Stimulated activated CD4-positive, alpha-beta T cell treated with anti-CD3 and anti-CD28 coated beads, Interleukin-2, amount 100 ng/mL, for 48 hours (primary cell): Measurements from ENCODE around the gene LMF1.

ENCODE experiments used
- DNase-seq, 2 donors: peaks; one replicate each; pipeline ENCODE4 v3.0.0-alpha.2; 2020

The LMF1 gene

DNA sequence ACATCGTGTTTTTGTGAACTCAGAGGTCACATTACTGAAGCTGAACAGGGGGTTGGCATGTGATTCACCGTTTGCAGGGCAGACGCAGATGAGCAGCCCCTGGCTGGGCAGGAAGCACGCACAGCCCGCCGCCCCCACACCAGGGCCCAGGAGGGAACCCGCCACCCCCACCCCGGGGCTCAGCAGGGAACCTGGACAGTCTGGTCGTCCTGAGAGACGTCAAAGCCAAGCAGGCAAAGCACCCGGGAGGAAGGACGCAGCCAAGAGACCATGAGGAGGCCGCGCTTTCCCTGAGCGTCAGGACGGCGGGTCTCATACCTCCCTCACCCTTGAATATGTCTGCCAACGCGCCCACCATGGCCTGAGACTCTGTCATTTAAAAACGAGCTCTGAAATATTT is 60.6 kb downstream of the LMF1 start:
- no peak for DNase-seq

DNA sequence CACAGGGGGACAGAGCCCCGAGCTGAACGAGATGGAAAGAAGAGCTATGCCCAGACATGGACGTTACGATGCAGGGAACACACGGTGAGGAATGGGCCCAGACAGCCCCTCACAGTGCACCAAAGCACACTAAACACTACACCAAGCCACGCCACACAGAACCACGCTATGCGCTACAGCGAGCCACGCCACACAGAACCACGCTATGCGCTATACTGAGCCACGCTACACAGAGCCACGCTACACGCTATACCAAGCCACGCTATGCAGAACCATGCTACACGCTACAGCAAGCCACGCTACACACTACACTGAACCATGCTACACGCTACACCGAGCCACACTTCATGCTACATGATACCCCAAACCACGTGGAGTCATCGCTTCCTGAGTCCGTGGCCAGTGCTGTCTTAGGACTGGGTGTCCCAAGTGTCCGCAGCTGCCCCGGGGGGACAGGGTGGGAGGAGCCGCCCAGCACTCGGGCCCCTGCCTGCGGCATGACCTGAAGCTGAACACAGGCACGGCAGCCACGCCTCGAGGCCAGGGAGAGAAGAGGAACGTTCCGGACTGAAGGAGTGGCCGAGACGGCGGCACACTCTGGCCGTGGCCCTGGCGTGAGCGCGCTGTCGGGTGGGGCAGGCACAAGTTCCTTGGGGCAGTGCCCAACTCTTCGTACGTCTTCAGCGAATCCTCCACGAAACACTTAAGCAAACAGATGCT is 61.3 kb downstream of the LMF1 start:
- DNase-seq, result no peak

DNA sequence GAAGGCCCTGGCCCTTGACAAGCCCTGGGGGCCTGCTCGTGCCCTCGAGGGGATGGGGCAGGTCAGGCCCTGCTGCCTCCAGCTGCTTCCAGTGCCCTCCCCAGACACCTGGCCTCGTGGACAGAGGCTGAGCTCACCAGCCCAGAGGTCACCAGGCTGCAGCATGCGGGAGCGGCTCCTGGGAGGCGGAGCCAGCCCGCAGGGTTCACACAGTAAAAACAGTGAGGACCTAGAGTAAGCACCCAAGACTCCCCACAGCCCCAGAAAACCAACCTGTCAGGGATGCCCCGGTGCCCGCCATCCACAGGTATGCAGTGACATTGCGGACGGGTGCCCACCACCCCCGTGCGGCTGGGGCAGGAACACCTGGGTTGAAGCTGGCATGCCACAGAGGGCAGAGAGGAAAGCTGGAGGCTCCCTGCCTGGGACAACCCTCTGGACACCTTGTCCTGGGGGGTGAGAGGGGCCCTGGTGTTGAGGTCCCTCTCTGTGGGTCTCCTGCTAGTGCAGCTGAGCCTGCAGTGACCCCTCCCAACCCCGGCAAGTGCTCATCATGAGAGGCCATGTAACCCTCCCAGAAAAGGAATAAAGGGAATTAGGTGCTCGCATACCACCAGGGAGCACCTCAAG is 62.1 kb downstream of the LMF1 start:
- no peak for DNase-seq

DNA sequence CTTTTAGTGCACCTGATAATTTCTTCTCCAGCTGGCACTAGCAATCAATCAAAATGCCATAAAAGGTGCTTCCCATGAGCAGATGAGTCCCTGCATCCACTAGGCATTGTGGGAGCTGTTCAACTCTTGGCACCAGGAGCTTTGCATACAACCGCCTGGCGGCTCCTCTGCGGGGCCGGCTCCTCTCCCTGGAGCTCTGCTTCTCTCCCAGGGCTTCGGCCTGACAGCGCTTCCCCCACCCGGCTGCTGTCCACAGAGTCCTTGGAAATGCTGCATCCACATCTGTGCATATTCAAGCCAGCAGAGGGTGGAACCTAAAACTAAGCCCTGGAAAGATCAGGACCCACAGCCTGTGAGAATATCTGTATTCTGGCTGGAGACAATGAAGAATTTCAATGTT is 62.9 kb downstream of the LMF1 start:
- no peak for DNase-seq

DNA sequence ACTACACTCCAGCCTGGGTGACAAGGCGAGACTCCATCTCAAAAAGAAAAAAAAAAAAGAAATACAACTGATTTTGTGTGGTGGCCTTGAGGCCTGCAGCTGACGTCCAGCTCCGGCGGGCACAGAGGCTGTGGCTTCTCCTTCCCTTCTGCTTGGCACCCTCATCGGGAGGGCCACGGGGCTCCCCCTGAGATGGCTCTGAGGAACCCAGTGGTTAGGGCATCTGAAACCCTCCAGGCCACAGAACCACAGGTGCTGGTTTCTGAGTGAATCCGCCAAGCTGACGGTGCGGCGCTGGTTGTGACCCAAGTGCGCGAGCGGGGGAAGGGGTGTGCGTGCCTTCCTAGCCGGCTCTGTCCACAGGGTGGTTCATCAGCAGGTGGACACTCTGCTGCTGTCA is 63.4 kb downstream of the LMF1 start:
- no peak for DNase-seq

GRCh38 chr16:906296-906695 is 64.5 kb downstream of the LMF1 start:
- no peak for DNase-seq

DNA sequence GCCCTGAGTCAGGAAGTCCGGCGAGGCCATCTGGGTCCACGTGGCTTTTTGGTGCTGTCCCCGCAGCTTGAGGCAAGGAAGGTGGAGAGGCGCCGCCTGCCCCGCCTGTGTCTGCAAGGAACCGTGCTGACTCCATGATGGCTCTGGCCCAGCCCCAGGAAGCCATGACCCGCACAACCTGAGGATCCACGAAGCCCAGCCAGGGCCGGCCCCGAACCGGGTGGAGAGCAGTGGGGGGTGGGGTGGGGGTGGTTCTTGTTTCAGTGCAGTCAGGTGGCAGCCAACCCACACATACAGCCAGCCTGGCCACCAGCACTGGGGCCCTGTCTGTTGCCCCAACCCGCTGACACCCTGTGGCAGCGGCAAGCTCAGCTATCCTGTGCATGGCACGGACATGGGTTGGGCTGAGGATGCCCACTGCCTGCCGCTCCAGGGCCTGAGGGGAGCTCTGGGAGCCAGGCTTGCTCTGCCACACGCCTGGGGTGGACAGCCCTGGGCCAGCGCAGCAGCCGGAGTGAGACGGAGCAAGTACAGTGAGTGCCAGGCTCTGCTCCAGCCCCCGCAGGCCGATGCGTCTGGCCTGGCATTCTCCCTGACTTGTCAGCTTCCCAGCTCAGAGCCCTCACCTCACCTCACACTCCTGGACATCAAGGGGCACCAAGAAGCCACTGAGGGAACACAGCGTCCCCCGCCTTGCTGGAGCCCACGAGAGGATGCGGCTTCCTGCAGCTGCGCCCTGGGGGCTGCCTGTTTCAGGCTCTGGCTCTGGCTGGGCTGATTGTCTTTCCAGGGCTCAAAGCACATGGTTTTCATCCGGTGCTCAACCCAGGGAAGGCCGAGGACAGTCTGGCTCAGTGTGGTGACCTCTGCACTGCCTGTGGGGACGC is 68.8 kb downstream of the LMF1 start:
- DNase-seq, result no peak

GRCh38 chr16:901149-901548 is 69.6 kb downstream of the LMF1 start:
- DNase-seq, result no peak

DNA sequence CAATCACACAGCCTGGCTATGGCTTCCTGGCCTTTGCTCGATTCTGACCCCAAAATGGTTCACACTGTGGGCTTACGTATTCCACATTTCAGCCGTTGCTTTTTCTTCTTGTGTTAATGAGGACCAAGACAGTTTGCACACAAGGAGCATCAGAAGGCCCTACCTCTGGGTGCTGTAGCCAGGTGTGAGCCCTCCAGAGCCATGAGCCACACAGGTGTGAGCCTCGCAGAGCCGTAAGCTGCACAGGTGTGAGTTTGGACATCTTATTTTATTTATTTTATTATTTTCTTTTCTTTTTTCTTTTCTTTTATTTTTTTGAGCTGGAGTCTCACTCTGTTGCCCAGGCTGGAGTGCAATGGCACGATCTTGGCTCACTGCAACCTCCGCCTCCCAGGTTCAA is 70.6 kb downstream of the LMF1 start:
- DNase-seq, result no peak

- no peak for DNase-seq
Measured at GRCh38 chr16:899683-900060, 71.1 kb downstream of the LMF1 start.

- DNase-seq, result no peak
Measured at GRCh38 chr16:898761-899682, 71.8 kb downstream of the LMF1 start.

DNA sequence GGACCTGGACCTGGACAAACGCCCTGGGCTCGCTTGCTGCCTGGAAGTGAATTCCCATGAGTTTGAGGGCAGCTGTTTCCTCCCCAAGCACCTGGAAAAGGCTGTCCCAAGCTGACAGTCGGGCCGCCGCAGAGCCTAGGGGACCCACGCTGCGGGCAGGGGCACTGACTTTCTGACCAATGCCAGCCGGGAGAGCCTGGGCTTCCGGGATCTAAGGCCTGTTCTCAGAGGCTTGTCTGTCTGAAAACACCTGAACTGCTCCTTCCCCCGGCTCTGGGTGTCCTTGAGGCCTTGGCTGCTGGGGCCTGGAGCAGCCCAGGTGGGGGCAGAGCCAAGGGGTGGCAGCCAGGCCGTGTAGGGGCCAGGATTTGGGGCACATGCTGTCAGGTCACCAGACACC is 72.6 kb downstream of the LMF1 start:
- DNase-seq, result no peak

GRCh38 chr16:897701-898100 is 73.1 kb downstream of the LMF1 start:
- no peak for DNase-seq

- DNase-seq, result no peak
Measured at GRCh38 chr16:897200-897543, 73.6 kb downstream of the LMF1 start.

DNA sequence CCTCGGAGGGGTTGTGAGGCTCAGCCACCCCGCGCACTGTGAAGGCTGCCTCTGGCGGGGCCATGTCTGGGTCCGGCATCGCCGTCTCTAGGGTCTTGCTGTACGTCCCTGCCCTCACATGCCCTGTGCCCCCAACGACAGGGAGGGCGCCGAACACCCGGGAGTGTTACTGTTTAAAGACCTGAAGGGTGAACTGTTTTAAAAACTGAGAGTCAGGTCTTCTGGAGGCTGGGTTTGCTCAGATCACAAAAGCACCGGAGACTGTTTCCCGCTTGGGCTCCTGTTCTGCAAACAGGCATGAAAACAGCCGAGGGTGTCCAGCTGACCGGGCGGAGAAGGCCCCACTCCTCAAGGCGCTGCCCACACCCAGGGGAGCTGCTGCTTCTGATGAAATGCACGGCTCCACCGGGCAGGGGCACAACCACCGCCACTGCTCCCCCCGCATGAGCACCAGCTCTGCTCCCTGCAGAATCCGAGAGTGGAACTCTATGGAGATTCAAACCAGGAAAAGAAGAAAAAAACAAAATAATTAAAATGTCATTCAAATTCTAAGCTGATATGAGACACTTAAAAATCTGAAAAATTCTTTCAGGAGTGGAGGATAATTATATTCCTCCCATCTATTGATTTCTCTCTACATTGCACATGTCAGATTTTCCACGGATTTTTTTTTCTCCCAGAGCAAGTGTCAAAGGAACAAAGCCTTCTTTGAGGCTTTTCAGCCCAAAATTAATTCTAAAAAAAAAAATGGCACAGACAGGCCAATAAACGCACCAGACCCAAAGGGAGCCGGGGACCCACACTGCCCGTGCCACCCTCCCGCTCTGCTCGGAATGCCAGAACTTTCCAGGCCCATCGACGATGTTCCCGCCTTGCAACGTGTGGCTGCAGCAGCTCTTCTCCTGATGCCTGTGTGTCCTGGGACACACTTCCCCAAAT is 74.3 kb downstream of the LMF1 start:
- no peak for DNase-seq

DNA sequence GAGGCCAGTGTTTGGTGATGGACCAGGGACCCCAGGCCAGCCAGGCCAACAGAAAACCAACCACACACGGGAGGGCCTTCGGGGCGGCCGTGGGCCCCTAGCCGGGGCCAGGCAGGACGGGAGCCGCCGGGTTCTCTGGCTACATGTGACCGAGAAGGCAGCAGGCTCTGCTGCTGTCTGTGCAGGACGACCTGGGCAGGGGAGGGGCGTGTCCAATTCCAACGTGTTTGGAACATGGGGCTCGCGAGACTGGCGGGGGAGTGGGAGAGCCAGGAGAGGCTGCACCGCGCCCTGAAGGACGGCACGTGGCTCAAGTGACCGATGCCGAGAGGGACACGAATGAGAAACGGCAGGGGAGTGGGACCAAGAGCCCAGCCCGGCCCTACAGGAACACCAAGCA is 75.4 kb downstream of the LMF1 start:
- no peak for DNase-seq

DNA sequence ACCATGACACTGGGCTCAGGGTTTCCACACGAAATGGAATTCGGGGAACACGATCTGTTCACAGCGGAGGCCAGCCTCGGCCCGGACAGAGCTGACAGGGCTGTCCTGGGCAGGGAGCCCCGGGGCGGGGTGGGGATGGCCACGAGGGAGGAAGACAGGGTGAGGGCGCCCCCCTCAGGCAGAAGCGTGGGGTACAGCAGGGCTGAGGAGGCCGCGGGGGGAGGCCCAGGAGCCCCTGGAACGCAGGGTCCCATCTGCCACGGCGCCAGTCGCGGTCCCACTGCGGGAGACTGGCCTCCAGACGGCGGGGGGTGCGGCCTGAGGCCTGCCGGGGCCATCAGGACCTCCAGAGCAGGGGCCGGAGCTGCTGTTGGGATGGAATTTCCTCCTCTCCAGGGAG is 75.9 kb downstream of the LMF1 start:
- DNase-seq, result no peak

GRCh38 chr16:894136-894535 is 76.6 kb downstream of the LMF1 start:
- no peak for DNase-seq

- no peak for DNase-seq
Measured at GRCh38 chr16:893360-893759, 77.4 kb downstream of the LMF1 start.

DNA sequence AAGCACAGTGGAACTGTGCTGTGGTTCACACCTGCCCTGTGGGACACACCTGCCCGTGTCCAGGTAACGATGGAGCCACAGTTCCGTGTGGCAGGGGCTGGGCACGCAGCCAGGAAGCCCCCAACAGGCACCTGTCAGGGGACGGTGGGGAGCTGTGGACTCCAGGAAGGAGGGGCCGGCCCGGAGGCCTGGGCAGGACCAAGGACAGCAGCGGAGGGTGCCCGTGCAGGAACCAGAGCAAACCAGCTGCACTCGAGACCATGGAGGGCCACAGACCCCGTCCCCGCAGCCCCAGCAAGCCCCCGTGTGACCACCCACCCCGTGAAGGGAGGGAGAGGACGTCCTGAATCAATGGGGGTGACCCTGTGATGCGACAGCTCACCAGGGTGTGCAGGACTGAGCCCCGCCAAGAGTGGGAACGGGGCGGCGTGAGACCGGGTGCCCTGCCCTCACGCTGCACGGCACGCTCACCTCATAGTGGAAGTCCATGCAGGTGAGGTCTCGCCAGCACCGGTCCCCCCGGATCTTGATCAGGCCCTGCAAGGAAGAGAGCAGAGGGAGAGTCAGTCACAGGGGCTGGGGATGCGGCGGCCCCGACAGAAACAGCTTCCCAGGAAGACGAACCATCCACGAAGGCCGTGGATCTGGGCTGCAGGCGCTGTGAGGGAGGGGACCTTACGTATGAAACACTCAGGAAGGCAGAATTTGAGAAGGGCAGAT is 78.1 kb downstream of the LMF1 start:
- DNase-seq, result no peak

- DNase-seq, result no peak
Measured at GRCh38 chr16:892006-892405, 78.8 kb downstream of the LMF1 start.
